B cell (primary cell): ENCODE measurements around the gene SCAMP3. TPM values are rescaled to one million over a fixed set of nuclear protein-coding genes. Genes with fewer than 3 reads are reported as not detected.
A peak's percentile ranks its signal among the peaks of the same experiment; 100 is the strongest.

Experiments used
- ATAC-seq: fragments of 200-7000 bp; cut with Tn5 transposase; one replicate; pipeline ENCODE4 v1.10.0; 2021; ENCODE audit warnings: low read depth, mild to moderate bottlenecking, moderate number of reproducible peaks, moderate library complexity
- CTCF ChIA-PET: fragments of 350-600 bp; sonication (Branson Sonifier 250); formaldehyde crosslinking; loops from one replicate; lab custom pipeline; 2021; ENCODE audit warnings: antibody characterized with exemption, inconsistent platforms; lab: Charles Lee
- POLR2A ChIA-PET: fragments of 350-600 bp; sonication (Branson Sonifier 250); formaldehyde crosslinking; loops from one replicate; lab custom pipeline; 2021; ENCODE audit warnings: antibody characterized with exemption; lab: Charles Lee
- DNase-seq: peaks from one replicate; pipeline ENCODE4 v3.0.0; 2013
- H2AFZ ChIP-seq: 2 replicates; pipeline ENCODE4 v1.6.1; 2012; ENCODE audit warnings: mild to moderate bottlenecking, low read depth, low read length; ENCODE audit not compliant: insufficient read depth, poor library complexity, severe bottlenecking
- H3K27ac ChIP-seq, 2 donors: 1 replicate in 1 of 2; 2 replicates in 1 of 2; pipeline ENCODE4 v1.5.1; 2012 to 2013; ENCODE audit warnings: low read length in 2 of 2, mild to moderate bottlenecking in 2 of 2, moderate library complexity in 1 of 2
- H3K27me3 ChIP-seq, 4 experiments: fragments of 200-600 bp in 1 of 4; sonication (generic) in 1 of 4; replicated peaks in 1 of 4; 1 replicate in 2 of 4; 2 replicates in 2 of 4; pipeline versions ENCODE4 v1.6.1 to v1.7.0; 2013 to 2016; ENCODE audit warnings: low read length in 3 of 4, mild to moderate bottlenecking in 2 of 4, mixed read lengths in 1 of 4, moderate library complexity in 1 of 4; ENCODE audit not compliant: insufficient read depth in 4 of 4, control insufficient read depth in 3 of 4; ENCODE audit errors: control extremely low read depth in 1 of 4
- H3K36me3 ChIP-seq, 2 experiments: replicated peaks in 1 of 2; 1 replicate in 1 of 2; 2 replicates in 1 of 2; pipeline versions ENCODE4 v1.6.1 to v1.7.1; 2013; ENCODE audit warnings: low read length in 1 of 2; ENCODE audit not compliant: insufficient read depth in 2 of 2, control insufficient read depth in 1 of 2; ENCODE audit errors: control extremely low read depth in 1 of 2, extremely low read depth in 1 of 2
- H3K4me1 ChIP-seq, 2 donors: fragments of 200-600 bp in 1 of 2; sonication (generic) in 1 of 2; 1 replicate in 1 of 2; 2 replicates in 1 of 2; pipeline versions ENCODE4 v1.5.1 to v1.6.1; 2013 to 2017; ENCODE audit warnings: low read length in 2 of 2; ENCODE audit not compliant: control insufficient read depth in 2 of 2, insufficient read depth in 2 of 2
- H3K4me2 ChIP-seq: replicated peaks from 2 replicates; pipeline ENCODE3; 2012; ENCODE audit warnings: mild to moderate bottlenecking, low read depth, low read length; ENCODE audit not compliant: poor library complexity, severe bottlenecking
- H3K4me3 ChIP-seq, 5 experiments: fragments of 200-600 bp in 1 of 5; sonication (generic) in 1 of 5; 1 replicate in 3 of 5; 2 replicates in 2 of 5; pipeline versions ENCODE4 v1.5.1 to v1.7.0; 2011 to 2016; ENCODE audit warnings: low read length in 4 of 5, mild to moderate bottlenecking in 4 of 5, low read depth in 2 of 5, control low read depth in 1 of 5, moderate library complexity in 1 of 5; ENCODE audit not compliant: insufficient read depth in 1 of 5; ENCODE audit errors: control extremely low read depth in 1 of 5, extremely low read depth in 1 of 5
- H3K79me2 ChIP-seq: fragments of 200-600 bp; sonication (generic); one replicate; pipeline ENCODE4 v1.6.0; 2016; ENCODE audit warnings: low read length; ENCODE audit not compliant: control insufficient read depth, insufficient read depth
- H3K9ac ChIP-seq: fragments of 200-600 bp; sonication (generic); 2 replicates; pipeline ENCODE4 v1.6.1; 2017; ENCODE audit warnings: mild to moderate bottlenecking, low read length, moderate library complexity
- H3K9me3 ChIP-seq, 3 donors: one replicate each; pipeline versions ENCODE4 v1.6.1 to v1.7.1; 2013; ENCODE audit warnings: low read length in 2 of 3; ENCODE audit not compliant: control insufficient read depth in 2 of 3, insufficient read depth in 1 of 3; ENCODE audit errors: control extremely low read depth in 1 of 3
- H4K20me1 ChIP-seq: 2 replicates; pipeline ENCODE4 v1.6.0; 2012; ENCODE audit warnings: mild to moderate bottlenecking, low read length; ENCODE audit not compliant: insufficient read depth, control insufficient read depth, poor library complexity, severe bottlenecking
- H3K27ac Mint-ChIP-seq: one replicate; pipeline ENCODE4 v1.8.0; 2021; ENCODE audit warnings: mixed read lengths
- H3K27me3 Mint-ChIP-seq: one replicate; pipeline ENCODE4 v1.8.0; 2021; ENCODE audit warnings: mixed read lengths
- H3K4me1 Mint-ChIP-seq: one replicate; pipeline ENCODE4 v1.8.0; 2021; ENCODE audit warnings: mixed read lengths
- H3K4me3 Mint-ChIP-seq: one replicate; pipeline ENCODE4 v1.8.0; 2021; ENCODE audit warnings: mixed read lengths
- H3K9me3 Mint-ChIP-seq: one replicate; pipeline ENCODE4 v1.8.0; 2022; ENCODE audit warnings: mixed read lengths; ENCODE audit not compliant: insufficient read depth
- CTCF ChIP-seq: fragments of 200-600 bp; IDR thresholded peaks from one replicate; pipeline ENCODE4 v1.8.0; 2022; ENCODE audit warnings: antibody characterized with exemption, mild to moderate bottlenecking
- EZH2 ChIP-seq: IDR thresholded peaks from 2 replicates; pipeline ENCODE4 v1.6.1; 2012; ENCODE audit warnings: borderline replicate concordance, low read depth, mild to moderate bottlenecking, moderate library complexity, low read length; ENCODE audit not compliant: insufficient read depth, poor library complexity, severe bottlenecking
- WGBS: methylation state at CpG from one replicate; pipeline ENCODE4 v1.1.5; 2013; ENCODE audit warnings: missing lambda C conversion rate; ENCODE audit not compliant: insufficient coverage; 5-methylcytosine and 5-hydroxymethylcytosine counted together
- intact Hi-C: fragments of 100-400 bp; cut with micrococcal nuclease; formaldehyde crosslinking; loops from one replicate; pipeline ENCODE4 v1.10.0; 2022
- polyA plus RNA-seq: library from polyadenylated mRNA; depleted of rRNA; stranded (reverse); fragments of >200 nt; gene quantifications from 2 replicates; pipeline ENCODE4 v1.2.3, GENCODE V29; 2012
- total RNA-seq, 2 donors: library from RNA; stranded (reverse); fragments of 120-200 nt in 1 of 2; gene quantifications; 1 replicate in 1 of 2; 2 replicates in 1 of 2; pipeline versions ENCODE4 v1.2.3 to v1.2.4, GENCODE V29; 2013 to 2022

The SCAMP3 gene
- total and polyA plus RNA-seq, 2 donors (not counting 1 experiment from before 2014, with no cell fraction given) = 79.8 to 107 TPM

GRCh38 chr1:155260276-155260675 is 1.9 kb downstream of the SCAMP3 start:
- peaks cover 42% of the 10 kb centered on the region for H3K4me1 Mint-ChIP-seq
- TF ChIP-seq CTCF (no peak), EZH2 (no peak)
- Histone ChIP-seq H3K4me1 (peaks cover 19 to 32% of the 10 kb centered on the region in 2 donors), H3K27me3 (no peaks in the 10 kb centered on the region), H4K20me1 (peaks cover 14% of the 10 kb centered on the region), H2AFZ (no peak overlapping the region), H3K79me2 (peaks cover 19% of the 10 kb centered on the region), H3K4me2 (no peak overlapping the region), H3K9ac (no peak overlapping the region), H3K36me3 (peaks cover 2 to 42% of the 10 kb centered on the region in 2 experiments), H3K27ac (no peak overlapping the region), H3K9me3 (no peaks in the 10 kb centered on the region), H3K4me3 (no peak overlapping the region)
- ChIA-PET POLR2A (interaction anchor here (0.5 to 2.3 kb wide), 4 partner anchors 12 to 325 kb away, joined by 3 to 18 read pairs (median 4); partner anchors contain the start of gene CLK2), CTCF (interaction anchor here (1.1 to 4.3 kb wide), 5 partner anchors 10 to 67 kb away, joined by 3 to 71 read pairs (median 5); no protein-coding TSS in a partner anchor)
- no peak for DNase-seq
- H3K27ac Mint-ChIP-seq = peak overlapping the region; percentile 20
- H3K27me3 Mint-ChIP-seq = no peaks in the 10 kb centered on the region
- WGBS = 98% methylated on average over 4 of the region's 5 CpGs
- H3K4me3 Mint-ChIP-seq = peak overlapping the region; percentile 44
- intact Hi-C loops = loop anchor here (5.0 kb wide), 1 partner anchor 302 kb away; the partner anchor contains the start of gene ASH1L
- no peak for ATAC-seq
- no peaks in the 10 kb centered on the region for H3K9me3 Mint-ChIP-seq

- Histone ChIP-seq H3K9me3 (peaks cover 0 to 3% (median 0%) of the 10 kb centered on the region in 3 donors), H3K36me3 (peaks cover 0 to 28% of the 10 kb centered on the region in 2 experiments), H3K9ac (no peak overlapping the region), H3K79me2 (peaks cover 11% of the 10 kb centered on the region), H3K27ac (no peak overlapping the region), H3K4me1 (peaks cover 24 to 31% of the 10 kb centered on the region in 2 donors), H3K4me2 (peak overlapping the region; percentile 97), H3K27me3 (no peaks in the 10 kb centered on the region), H3K4me3 (peak overlapping the region in 1 of 5 experiments; percentile 71), H4K20me1 (peaks cover 12% of the 10 kb centered on the region), H2AFZ (peak overlapping the region; percentile 93)
- ChIA-PET CTCF (no interaction called here), POLR2A (interaction anchor here (0.8 kb wide), 1 partner anchor 68 kb away, joined by 3 read pairs; no protein-coding TSS in a partner anchor)
- no peaks in the 10 kb centered on the region for H3K9me3 Mint-ChIP-seq
- intact Hi-C loops = no loop called here
- peak overlapping the region; percentile 90 for H3K4me3 Mint-ChIP-seq
- ATAC-seq (no peak), DNase-seq (no peak)
- H3K27ac Mint-ChIP-seq = peak overlapping the region; percentile 64
- TF ChIP-seq CTCF = no peak
- no peak for TF ChIP-seq EZH2
- H3K27me3 Mint-ChIP-seq = no peaks in the 10 kb centered on the region
- H3K4me1 Mint-ChIP-seq = peaks cover 45% of the 10 kb centered on the region
- 88% methylated on average over 20 of the region's 20 CpGs for WGBS
Observed at GRCh38 chr1:155256058-155256852, 5.9 kb downstream of the SCAMP3 start.
